WERI-Rb-1 (cell line): ENCODE results near the gene VAT1L.

Experiments used
- DNase-seq: peaks from one replicate; pipeline ENCODE4 v3.0.0-alpha.2; 2020
- H3K27ac ChIP-seq: fragments of 250-450 bp; sonication (Bioruptor Pico); 2 replicates; pipeline ENCODE4 v1.5.1; 2020; ENCODE audit warnings: mild to moderate bottlenecking, moderate library complexity
- H3K27me3 ChIP-seq: fragments of 250-450 bp; sonication (Bioruptor Pico); 2 replicates; pipeline ENCODE4 v1.5.1; 2021; ENCODE audit warnings: mild to moderate bottlenecking, low read depth, moderate library complexity; ENCODE audit not compliant: insufficient read depth, severe bottlenecking
- H3K36me3 ChIP-seq: fragments of 250-450 bp; sonication (Bioruptor Pico); 2 replicates; pipeline ENCODE4 v1.5.1; 2020; ENCODE audit warnings: mild to moderate bottlenecking, moderate library complexity
- H3K4me3 ChIP-seq: 2 replicates; pipeline ENCODE4 v1.5.1; 2011; ENCODE audit warnings: low read depth, mild to moderate bottlenecking, control low read depth, low read length
- H3K9me3 ChIP-seq: fragments of 250-450 bp; sonication (Bioruptor Pico); 2 replicates; pipeline ENCODE4 v1.5.1; 2021; ENCODE audit warnings: mild to moderate bottlenecking, moderate library complexity; ENCODE audit not compliant: severe bottlenecking
- CTCF ChIP-seq: IDR thresholded peaks from 2 replicates; pipeline ENCODE4 v1.5.1; 2011; ENCODE audit warnings: low read depth, mild to moderate bottlenecking, control low read depth, inconsistent platforms, low read length

The VAT1L gene

GRCh38 chr16:77962689-77963088 is 174.3 kb downstream of the VAT1L start:
- TF ChIP-seq CTCF: no peak
- H3K36me3 ChIP-seq: no peaks in the 10 kb centered on the region
- H3K27ac ChIP-seq: no peak overlapping the region
- H3K27me3 ChIP-seq: no peaks in the 10 kb centered on the region
- no peak overlapping the region for H3K4me3 ChIP-seq
- DNase-seq: no peak
- H3K9me3 ChIP-seq: no peaks in the 10 kb centered on the region

DNA sequence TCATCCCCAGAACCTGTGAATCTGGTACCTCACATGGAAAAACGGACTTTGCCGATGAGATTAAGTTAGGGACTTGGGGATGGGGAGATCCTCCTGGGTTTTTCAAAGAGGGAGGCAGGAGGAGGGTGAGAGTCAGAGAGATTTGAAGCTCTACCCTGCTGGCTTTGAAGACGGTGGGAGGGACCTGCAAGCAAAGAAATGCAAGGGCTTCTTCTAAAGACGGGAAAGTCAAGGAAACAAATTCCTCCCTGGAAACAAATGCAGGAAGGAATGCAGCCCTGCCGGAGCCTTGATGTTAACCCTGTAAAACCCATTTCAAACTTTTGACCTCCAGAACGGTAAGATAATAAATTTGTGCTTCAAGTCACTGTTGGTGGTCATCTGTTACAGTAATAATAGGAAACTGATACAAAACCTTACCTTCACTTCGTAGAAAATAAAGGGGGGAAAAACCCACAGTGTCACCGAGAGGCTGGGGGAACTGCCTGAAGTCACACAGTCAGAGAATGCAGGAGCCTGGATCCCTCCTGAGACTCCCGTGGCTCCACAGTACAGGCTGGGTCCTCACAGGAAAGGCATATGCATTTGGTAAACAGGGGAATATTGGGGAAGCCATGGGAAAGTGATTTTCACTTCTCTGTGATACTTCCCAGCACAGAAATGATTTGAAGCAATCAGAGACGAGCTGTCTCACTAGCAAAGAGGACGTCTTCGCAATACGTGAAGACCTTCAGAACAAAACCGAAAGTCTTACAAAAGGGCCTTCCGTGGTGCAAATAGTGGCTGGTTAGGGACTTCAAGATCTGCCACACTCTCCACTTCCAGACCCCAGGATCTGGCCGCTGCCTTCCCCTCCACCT is 175.1 kb downstream of the VAT1L start:
- Histone ChIP-seq H3K36me3 (no peaks in the 10 kb centered on the region), H3K27ac (no peak overlapping the region), H3K9me3 (no peaks in the 10 kb centered on the region), H3K27me3 (no peaks in the 10 kb centered on the region), H3K4me3 (no peak overlapping the region)
- TF ChIP-seq CTCF: no peak
- DNase-seq: no peak

DNA sequence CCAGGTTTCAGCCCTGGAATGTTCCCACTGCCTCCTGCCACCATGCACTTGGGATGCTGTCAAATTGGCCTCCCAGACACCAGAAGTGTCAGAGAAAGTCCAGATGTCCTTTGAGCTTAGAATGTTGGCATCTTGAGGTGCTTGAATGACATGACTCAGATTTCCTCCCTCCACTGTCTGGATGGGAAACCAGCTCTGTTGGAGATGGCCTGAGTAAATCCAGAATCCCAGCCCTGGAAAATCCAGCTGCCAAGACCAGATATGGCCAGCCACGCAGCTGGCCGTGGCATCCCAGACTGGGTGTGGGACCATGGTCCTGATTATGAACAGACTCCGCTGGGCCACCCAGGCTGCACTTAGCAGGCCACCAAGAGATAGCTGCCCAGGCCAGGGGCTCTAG is 177.0 kb downstream of the VAT1L start:
- no peak for TF ChIP-seq CTCF
- no peak overlapping the region for H3K27ac ChIP-seq
- H3K36me3 ChIP-seq: no peaks in the 10 kb centered on the region
- DNase-seq: no peak
- H3K27me3 ChIP-seq: no peaks in the 10 kb centered on the region
- H3K9me3 ChIP-seq: no peaks in the 10 kb centered on the region
- no peak overlapping the region for H3K4me3 ChIP-seq

DNA sequence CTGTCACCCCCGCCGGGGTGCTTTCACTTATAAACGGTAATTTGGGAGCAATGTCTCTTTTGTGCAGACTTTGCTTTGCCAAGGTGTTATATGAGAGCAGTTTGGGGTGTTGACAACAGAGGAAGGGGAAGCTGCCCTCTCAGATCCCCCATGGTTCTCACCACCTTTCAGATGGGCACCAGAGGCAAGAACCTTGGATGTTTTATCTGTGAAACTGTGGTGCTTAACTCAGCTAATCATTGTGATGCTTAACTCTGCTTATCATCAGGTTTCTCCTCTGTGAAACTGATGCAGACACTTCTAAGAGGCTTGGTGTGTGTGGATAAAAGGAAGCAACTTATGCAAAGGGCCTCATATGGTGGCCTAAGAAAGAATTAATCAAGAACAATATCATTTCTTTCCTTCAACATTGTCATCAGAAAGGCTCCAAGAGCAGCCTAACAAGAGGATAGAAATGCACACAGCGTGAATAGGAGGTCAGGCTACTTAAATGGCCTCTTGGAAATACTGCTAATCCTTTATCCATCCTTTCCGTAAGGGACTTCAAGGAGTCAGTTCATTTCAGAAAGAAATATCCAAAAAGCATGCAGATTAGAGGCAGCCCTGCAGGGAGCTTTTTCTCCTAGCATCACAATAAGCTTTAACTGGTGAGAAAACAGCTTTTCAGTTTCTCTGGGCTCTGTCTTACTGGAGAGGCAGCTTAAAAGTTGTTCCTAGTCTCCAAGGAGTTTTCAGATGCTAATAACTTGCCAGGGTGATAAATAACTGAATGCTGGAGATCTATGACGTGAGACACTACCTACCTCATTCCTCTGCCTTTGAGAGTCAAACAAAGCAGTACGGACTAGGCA is 178.9 kb downstream of the VAT1L start:
- Histone ChIP-seq H3K4me3 (no peak overlapping the region), H3K36me3 (no peaks in the 10 kb centered on the region), H3K27ac (no peak overlapping the region), H3K9me3 (no peaks in the 10 kb centered on the region), H3K27me3 (no peaks in the 10 kb centered on the region)
- no peak for DNase-seq
- TF ChIP-seq CTCF: no peak

DNA sequence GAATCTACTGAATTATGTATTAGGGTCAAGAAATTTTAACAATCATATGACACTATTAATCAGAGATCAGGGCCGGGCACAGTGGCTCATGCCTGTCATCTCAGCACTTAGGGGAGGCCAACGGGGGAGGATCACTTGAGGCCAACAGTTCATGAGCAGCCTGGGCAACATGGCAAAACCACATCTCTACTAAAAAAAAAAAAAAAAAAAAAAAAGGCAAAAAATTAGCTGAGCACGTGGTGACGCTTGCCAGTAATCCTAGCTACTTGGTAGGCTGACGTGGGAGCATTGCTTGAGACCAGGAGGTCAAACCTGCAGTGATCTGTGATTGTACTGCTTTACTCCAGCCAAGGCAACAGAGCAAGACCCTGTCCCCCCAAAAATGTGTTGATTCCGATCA is 181.5 kb downstream of the VAT1L start:
- TF ChIP-seq CTCF: no peak
- Histone ChIP-seq H3K36me3 (no peaks in the 10 kb centered on the region), H3K27ac (no peak overlapping the region), H3K27me3 (no peaks in the 10 kb centered on the region), H3K4me3 (no peak overlapping the region), H3K9me3 (no peaks in the 10 kb centered on the region)
- no peak for DNase-seq
